Caco-2 (cell line): ENCODE results near the gene LRRFIP1. TPM values are rescaled to one million over a fixed set of nuclear protein-coding genes. Genes with fewer than 3 reads are reported as not detected.

ENCODE experiments used
- BruUV-seq: library from RNA; stranded (reverse); fragments of 400-500 nt; replicated peaks from 2 replicates; lab custom pipeline; 2021; lab: Mats Ljungman, UMichigan
- CTCF ChIA-PET: fragments of 300-600 bp; sonication (Branson Sonifier 250); formaldehyde crosslinking; loops from one replicate; lab custom pipeline; 2022; ENCODE audit warnings: antibody characterized with exemption; lab: Charles Lee
- POLR2A ChIA-PET: fragments of 300-600 bp; sonication (Branson Sonifier 250); formaldehyde crosslinking; loops from one replicate; lab custom pipeline; 2022; ENCODE audit warnings: antibody characterized with exemption; lab: Charles Lee
- DNase-seq, 2 experiments: peaks; one replicate each; pipeline versions ENCODE4 v3.0.0 to v3.0.0-alpha.2; 2020 to 2022
- H3K27me3 ChIP-seq: replicated peaks from 2 replicates; pipeline ENCODE4 v1.6.0; 2011; ENCODE audit warnings: low read length; ENCODE audit not compliant: control insufficient read depth, insufficient read depth
- H3K36me3 ChIP-seq: 2 replicates; pipeline ENCODE4 v1.5.1; 2011; ENCODE audit warnings: low read length; ENCODE audit not compliant: control insufficient read depth, insufficient read depth
- H3K4me1 ChIP-seq: fragments of 250-450 bp; sonication (Bioruptor Pico); 2 replicates; pipeline ENCODE4 v1.5.1; 2020; ENCODE audit warnings: mild to moderate bottlenecking
- H3K4me3 ChIP-seq: 2 replicates; pipeline ENCODE4 v1.5.1; 2011; ENCODE audit warnings: low read depth, mild to moderate bottlenecking, control low read depth, low read length
- H3K9me3 ChIP-seq: fragments of 250-450 bp; sonication (Bioruptor Pico); 2 replicates; pipeline ENCODE4 v1.5.1; 2020; ENCODE audit warnings: mild to moderate bottlenecking, moderate library complexity
- H3K27ac Mint-ChIP-seq: one replicate; pipeline ENCODE4 v1.8.0; 2022; ENCODE audit warnings: mixed read lengths; ENCODE audit not compliant: unreplicated experiment
- H3K27me3 Mint-ChIP-seq: one replicate; pipeline ENCODE4 v1.8.0; 2022; ENCODE audit warnings: mixed read lengths; ENCODE audit not compliant: insufficient read depth, unreplicated experiment
- H3K36me3 Mint-ChIP-seq: one replicate; pipeline ENCODE4 v1.8.0; 2022; ENCODE audit warnings: mild to moderate bottlenecking, mixed read lengths; ENCODE audit not compliant: insufficient read depth, unreplicated experiment
- H3K4me1 Mint-ChIP-seq: one replicate; pipeline ENCODE4 v1.8.0; 2022; ENCODE audit warnings: low read depth, mixed read lengths; ENCODE audit not compliant: unreplicated experiment
- H3K4me3 Mint-ChIP-seq: one replicate; pipeline ENCODE4 v1.8.0; 2022; ENCODE audit warnings: mild to moderate bottlenecking, moderate library complexity, mixed read lengths; ENCODE audit not compliant: unreplicated experiment
- H3K9me3 Mint-ChIP-seq: one replicate; pipeline ENCODE4 v1.8.0; 2022; ENCODE audit warnings: mixed read lengths; ENCODE audit not compliant: unreplicated experiment
- CTCF ChIP-seq, 2 experiments: fragments of 200-600 bp in 1 of 2; IDR thresholded peaks; 1 replicate in 1 of 2; 2 replicates in 1 of 2; pipeline versions ENCODE4 v1.5.1 to v1.8.0; 2011 to 2022; ENCODE audit warnings: antibody characterized with exemption in 1 of 2, control low read depth in 1 of 2, inconsistent platforms in 1 of 2, low read depth in 1 of 2, low read length in 1 of 2, mild to moderate bottlenecking in 1 of 2, moderate library complexity in 1 of 2; ENCODE audit not compliant: insufficient read depth in 1 of 2, severe bottlenecking in 1 of 2, unreplicated experiment in 1 of 2
- intact Hi-C: fragments of 100-400 bp; cut with micrococcal nuclease; formaldehyde crosslinking; loops from one replicate; pipeline ENCODE4 v1.10.0; 2022; ENCODE audit not compliant: unreplicated experiment
- total RNA-seq: library from RNA; stranded (reverse); gene quantifications from 2 replicates; pipeline ENCODE4 v1.2.3, GENCODE V29; 2022

LRRFIP1 gene
- total RNA-seq, 1 experiment from 2014 or later: 37.1 TPM

GRCh38 chr2:237819231-237819630 lies 191.8 kb downstream of the LRRFIP1 start:
- TF ChIP-seq CTCF (IDR thresholded peaks at IDR 0.05; ENCODE audit: insufficient read depth in 1 of 2, low read depth in 1 of 2, low read length in 1 of 2, severe bottlenecking in 1 of 2, unreplicated experiment in 1 of 2): no peak
- H3K36me3 ChIP-seq: no peaks in the 10 kb centered on the region
- intact Hi-C loops: no loop called here
- BruUV-seq: no TSS peak
- no peaks in the 10 kb centered on the region for H3K9me3 ChIP-seq
- H3K4me1 ChIP-seq: no peaks in the 10 kb centered on the region
- no peak overlapping the region for H3K4me3 ChIP-seq
- H3K9me3 Mint-ChIP-seq: no peaks in the 10 kb centered on the region
- H3K27me3 ChIP-seq: no peaks in the 10 kb centered on the region
- POLR2A ChIA-PET: no interaction called here
- H3K36me3 Mint-ChIP-seq: no peaks in the 10 kb centered on the region
- CTCF ChIA-PET: no interaction called here
- H3K27ac Mint-ChIP-seq: no peak overlapping the region
- H3K4me3 Mint-ChIP-seq: no peak overlapping the region
- DNase-seq: no peak
- peaks cover 3% of the 10 kb centered on the region for H3K27me3 Mint-ChIP-seq
- no peaks in the 10 kb centered on the region for H3K4me1 Mint-ChIP-seq

DNA sequence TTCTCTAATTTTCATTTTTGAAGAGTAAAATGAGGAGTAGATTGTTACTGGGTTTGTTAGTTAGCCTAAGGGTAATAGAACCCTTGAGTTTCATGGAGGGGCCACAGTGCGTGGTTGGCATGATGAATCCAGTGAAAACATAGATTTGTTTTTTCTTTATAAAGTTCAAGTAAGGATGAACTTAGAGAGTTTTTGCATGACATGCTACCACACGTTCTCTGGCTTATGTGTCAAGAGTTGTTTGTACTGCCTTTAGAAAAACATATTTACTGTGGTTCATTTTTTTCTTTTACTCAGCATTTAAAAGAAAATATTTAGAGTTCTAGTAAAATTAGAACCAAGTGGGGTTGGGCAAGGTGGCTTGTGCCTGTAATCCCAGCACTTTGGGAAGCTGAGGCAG lies 193.0 kb downstream of the LRRFIP1 start:
- ChIA-PET POLR2A (no interaction called here), CTCF (no interaction called here)
- no TSS peak for BruUV-seq
- no peaks in the 10 kb centered on the region for H3K9me3 ChIP-seq
- no peaks in the 10 kb centered on the region for H3K36me3 Mint-ChIP-seq
- H3K4me3 Mint-ChIP-seq: no peak overlapping the region
- no peak overlapping the region for H3K4me3 ChIP-seq
- H3K9me3 Mint-ChIP-seq: no peaks in the 10 kb centered on the region
- no peak for TF ChIP-seq CTCF (IDR thresholded peaks at IDR 0.05; ENCODE audit: insufficient read depth in 1 of 2, low read depth in 1 of 2, low read length in 1 of 2, severe bottlenecking in 1 of 2, unreplicated experiment in 1 of 2)
- no peaks in the 10 kb centered on the region for H3K4me1 ChIP-seq
- no peaks in the 10 kb centered on the region for H3K27me3 ChIP-seq
- DNase-seq: no peak
- intact Hi-C loops: no loop called here
- no peaks in the 10 kb centered on the region for H3K36me3 ChIP-seq
- no peaks in the 10 kb centered on the region for H3K4me1 Mint-ChIP-seq
- H3K27me3 Mint-ChIP-seq: peaks cover 2% of the 10 kb centered on the region
- no peak overlapping the region for H3K27ac Mint-ChIP-seq

- Mint-ChIP-seq H3K27ac (no peak overlapping the region), H3K4me3 (no peak overlapping the region), H3K36me3 (no peaks in the 10 kb centered on the region), H3K27me3 (peaks cover 6% of the 10 kb centered on the region), H3K4me1 (no peaks in the 10 kb centered on the region), H3K9me3 (no peaks in the 10 kb centered on the region)
- Histone ChIP-seq H3K4me1 (no peaks in the 10 kb centered on the region), H3K9me3 (no peaks in the 10 kb centered on the region), H3K36me3 (no peaks in the 10 kb centered on the region), H3K27me3 (no peaks in the 10 kb centered on the region), H3K4me3 (no peak overlapping the region)
- TF ChIP-seq CTCF (IDR thresholded peaks at IDR 0.05; ENCODE audit: insufficient read depth in 1 of 2, low read depth in 1 of 2, low read length in 1 of 2, severe bottlenecking in 1 of 2, unreplicated experiment in 1 of 2): no peak
- CTCF ChIA-PET: no interaction called here
- POLR2A ChIA-PET: no interaction called here
- DNase-seq: no peak
- intact Hi-C loops: no loop called here
- no TSS peak for BruUV-seq
Measured at GRCh38 chr2:237823544-237823943, 196.2 kb downstream of the LRRFIP1 start.
